ENCODE measurements around the gene NOL4L.

Gene NOL4L

GRCh38 chr20:32527052-32527446, 58.1 kb downstream of the NOL4L start:
- DNase-seq (ENCODE audit: low read depth) = no peak
- no peak for TF ChIP-seq CTCF (conservative IDR thresholded peaks at IDR 0.05; ENCODE audit: low read depth, low read length)
- H3K4me3 ChIP-seq (ENCODE audit: low read length) = no peak overlapping the region

- H3K4me3 ChIP-seq (ENCODE audit: low read length) = no peak overlapping the region
- TF ChIP-seq CTCF (conservative IDR thresholded peaks at IDR 0.05; ENCODE audit: low read depth, low read length) = no peak
- no peak for DNase-seq (ENCODE audit: low read depth)
Observed at GRCh38 chr20:32526541-32526940, 58.6 kb downstream of the NOL4L start.

- DNase-seq (ENCODE audit: low read depth) = no peak
- H3K4me3 ChIP-seq (ENCODE audit: low read length) = no peak overlapping the region
- no peak for TF ChIP-seq CTCF (conservative IDR thresholded peaks at IDR 0.05; ENCODE audit: low read depth, low read length)
Observed at GRCh38 chr20:32526125-32526524, 59.0 kb downstream of the NOL4L start.

GRCh38 chr20:32524829-32525501, 60.2 kb downstream of the NOL4L start:
- TF ChIP-seq CTCF (conservative IDR thresholded peaks at IDR 0.05; ENCODE audit: low read depth, low read length) = no peak
- H3K4me3 ChIP-seq (ENCODE audit: low read length) = no peak overlapping the region
- DNase-seq (ENCODE audit: low read depth) = no peak

GRCh38 chr20:32523613-32524213, 61.4 kb downstream of the NOL4L start:
- no peak for DNase-seq (ENCODE audit: low read depth)
- TF ChIP-seq CTCF (conservative IDR thresholded peaks at IDR 0.05; ENCODE audit: low read depth, low read length) = no peak

GRCh38 chr20:32522776-32523612, 62.1 kb downstream of the NOL4L start:
- no peak for DNase-seq (ENCODE audit: low read depth)
- no peak for TF ChIP-seq CTCF (conservative IDR thresholded peaks at IDR 0.05; ENCODE audit: low read depth, low read length)
- no peak overlapping the region for H3K4me3 ChIP-seq (ENCODE audit: low read length)

More at GRCh38 chr20:32523613-32524213, 61.4 kb downstream of the NOL4L start:
- no peak overlapping the region for H3K4me3 ChIP-seq (ENCODE audit: low read length)
